Vagina (tissue), 2 donors: ENCODE measurements around the gene RNF187. TPM values are rescaled to one million over a fixed set of nuclear protein-coding genes. Genes with fewer than 3 reads are reported as not detected.

Experiments
- DNase-seq, 2 donors: peaks; one replicate each; pipeline ENCODE4 v3.0.0-alpha.2; 2017; ENCODE audit errors: extremely low spot score in 2 of 2
- H3K27ac ChIP-seq: fragments of 200-600 bp; sonication (generic); one replicate; pipeline ENCODE4 v1.5.1; 2019
- H3K27me3 ChIP-seq: fragments of 200-600 bp; sonication (generic); one replicate; pipeline ENCODE4 v1.5.1; 2019
- H3K36me3 ChIP-seq, 2 donors: fragments of 200-600 bp; sonication (generic); one replicate each; pipeline ENCODE4 v1.5.1; 2017 to 2019
- H3K4me1 ChIP-seq: fragments of 200-600 bp; sonication (generic); one replicate; pipeline ENCODE4 v1.5.1; 2019
- H3K4me3 ChIP-seq, 2 donors: fragments of 200-600 bp; sonication (generic); 1 replicate in 1 of 2; 2 replicates in 1 of 2; pipeline ENCODE4 v1.5.1; 2016 to 2019
- H3K9me3 ChIP-seq: fragments of 200-600 bp; sonication (generic); one replicate; pipeline ENCODE4 v1.5.1; 2019
- POLR2A ChIP-seq, 2 donors: fragments of 450-650 bp; IDR thresholded peaks; one replicate each; pipeline ENCODE4 v1.6.1; 2017; ENCODE audit warnings: antibody characterized with exemption in 2 of 2, mild to moderate bottlenecking in 2 of 2, moderate library complexity in 2 of 2
- POLR2AphosphoS5 ChIP-seq, 2 donors: sonication (generic); formaldehyde crosslinking; IDR thresholded peaks; one replicate each; pipeline ENCODE4 v1.9.0; 2017; ENCODE audit warnings: antibody characterized with exemption in 2 of 2, mild to moderate bottlenecking in 2 of 2, low read depth in 1 of 2; ENCODE audit not compliant: insufficient read depth in 1 of 2
- intact Hi-C: fragments of 100-400 bp; cut with DNase I; formaldehyde crosslinking; loops from one replicate; pipeline ENCODE4 v1.15.1; 2023
- total RNA-seq: library from RNA; depleted of rRNA; stranded (reverse); fragments of >200 nt; gene quantifications from one replicate; pipeline ENCODE4 v1.2.3, GENCODE V29; 2016
- TF ChIP-seq, protein P1 (sequence below), 3 experiments: fragments of 450-650 bp in 2 of 3; fragments of 200-600 bp in 1 of 3; sonication (generic) in 1 of 3; IDR thresholded peaks; one replicate each; pipeline ENCODE4 v1.5.1; 2017 to 2019; ENCODE audit warnings: antibody characterized with exemption in 3 of 3, mild to moderate bottlenecking in 2 of 3, moderate library complexity in 2 of 3

RNF187 gene
- 36.8 TPM for total RNA-seq

- intact Hi-C loops = loop anchor here (10.0 kb wide), 2 partner anchors 113 to 353 kb away; no protein-coding TSS in a partner anchor
- TF ChIP-seq POLR2AphosphoS5 (IDR thresholded peaks at IDR 0.05; ENCODE audit: insufficient read depth in 1 of 2, low read depth in 1 of 2) (no peak), POLR2A (IDR thresholded peaks at IDR 0.05) (peak in 1 of 2 donors; percentile 37)
- TF ChIP-seq, protein P1, sequence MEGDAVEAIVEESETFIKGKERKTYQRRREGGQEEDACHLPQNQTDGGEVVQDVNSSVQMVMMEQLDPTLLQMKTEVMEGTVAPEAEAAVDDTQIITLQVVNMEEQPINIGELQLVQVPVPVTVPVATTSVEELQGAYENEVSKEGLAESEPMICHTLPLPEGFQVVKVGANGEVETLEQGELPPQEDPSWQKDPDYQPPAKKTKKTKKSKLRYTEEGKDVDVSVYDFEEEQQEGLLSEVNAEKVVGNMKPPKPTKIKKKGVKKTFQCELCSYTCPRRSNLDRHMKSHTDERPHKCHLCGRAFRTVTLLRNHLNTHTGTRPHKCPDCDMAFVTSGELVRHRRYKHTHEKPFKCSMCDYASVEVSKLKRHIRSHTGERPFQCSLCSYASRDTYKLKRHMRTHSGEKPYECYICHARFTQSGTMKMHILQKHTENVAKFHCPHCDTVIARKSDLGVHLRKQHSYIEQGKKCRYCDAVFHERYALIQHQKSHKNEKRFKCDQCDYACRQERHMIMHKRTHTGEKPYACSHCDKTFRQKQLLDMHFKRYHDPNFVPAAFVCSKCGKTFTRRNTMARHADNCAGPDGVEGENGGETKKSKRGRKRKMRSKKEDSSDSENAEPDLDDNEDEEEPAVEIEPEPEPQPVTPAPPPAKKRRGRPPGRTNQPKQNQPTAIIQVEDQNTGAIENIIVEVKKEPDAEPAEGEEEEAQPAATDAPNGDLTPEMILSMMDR (IDR thresholded peaks at IDR 0.05) = no peak
- H3K4me1 ChIP-seq = peaks cover 57% of the 10 kb centered on the region
- no peaks in the 10 kb centered on the region for H3K9me3 ChIP-seq
- H3K36me3 ChIP-seq = peaks cover 0 to 16% of the 10 kb centered on the region in 2 donors
- H3K4me3 ChIP-seq = peak within 1 kb of the TSS; percentile 95 to 98
- H3K27me3 ChIP-seq = no peaks in the 10 kb centered on the region
- H3K27ac ChIP-seq = peak within 1 kb of the TSS; percentile 99
- DNase-seq = no peak
Observed at GRCh38 chr1:228487336-228488124, at the start of gene RNF187. Gene RNF187 (plus strand): TSS chr1:228487382.

GRCh38 chr1:228437424-228437962 lies 49.7 kb upstream of the RNF187 start:
- DNase-seq = no peak
- TF ChIP-seq, protein P1 (IDR thresholded peaks at IDR 0.05) = no peak
- TF ChIP-seq POLR2A (IDR thresholded peaks at IDR 0.05) = no peak
- no peak for TF ChIP-seq POLR2AphosphoS5 (IDR thresholded peaks at IDR 0.05; ENCODE audit: insufficient read depth in 1 of 2, low read depth in 1 of 2)
- Histone ChIP-seq H3K4me1 (no peaks in the 10 kb centered on the region), H3K4me3 (no peak overlapping the region), H3K27me3 (no peaks in the 10 kb centered on the region), H3K9me3 (no peaks in the 10 kb centered on the region), H3K27ac (no peak overlapping the region), H3K36me3 (no peaks in the 10 kb centered on the region)
- intact Hi-C loops = no loop called here

DNA sequence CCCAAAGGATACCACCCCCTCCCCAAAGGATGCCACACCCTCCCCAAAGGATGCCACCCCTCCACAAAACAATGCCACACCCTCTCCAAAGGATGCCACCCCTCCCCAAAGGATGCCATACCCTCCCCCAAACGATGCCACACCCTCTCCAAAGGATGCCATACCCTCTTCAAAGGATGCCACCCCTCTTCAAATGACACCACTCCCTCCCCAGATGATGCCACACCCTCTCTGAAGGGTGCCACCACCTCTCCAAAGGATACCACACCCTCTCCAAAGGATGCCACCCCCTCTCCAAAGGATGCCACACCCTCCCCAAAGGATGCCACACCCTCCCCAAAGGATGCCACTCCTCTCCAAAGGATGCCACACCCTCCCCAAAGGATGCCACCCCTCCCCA lies 48.9 kb upstream of the RNF187 start:
- intact Hi-C loops = no loop called here
- TF ChIP-seq, protein P1 (IDR thresholded peaks at IDR 0.05) = no peak
- TF ChIP-seq POLR2A (IDR thresholded peaks at IDR 0.05) (no peak), POLR2AphosphoS5 (IDR thresholded peaks at IDR 0.05; ENCODE audit: insufficient read depth in 1 of 2, low read depth in 1 of 2) (no peak)
- no peaks in the 10 kb centered on the region for H3K27me3 ChIP-seq
- H3K27ac ChIP-seq = no peak overlapping the region
- H3K4me1 ChIP-seq = no peaks in the 10 kb centered on the region
- no peaks in the 10 kb centered on the region for H3K36me3 ChIP-seq
- no peaks in the 10 kb centered on the region for H3K9me3 ChIP-seq
- H3K4me3 ChIP-seq = no peak overlapping the region
- DNase-seq = no peak

- Histone ChIP-seq H3K4me3 (no peak overlapping the region), H3K4me1 (peaks cover 9% of the 10 kb centered on the region), H3K9me3 (no peaks in the 10 kb centered on the region), H3K36me3 (no peaks in the 10 kb centered on the region), H3K27ac (no peak overlapping the region), H3K27me3 (no peaks in the 10 kb centered on the region)
- intact Hi-C loops = no loop called here
- TF ChIP-seq POLR2A (IDR thresholded peaks at IDR 0.05) = no peak
- TF ChIP-seq, protein P1 (IDR thresholded peaks at IDR 0.05) = no peak
- no peak for TF ChIP-seq POLR2AphosphoS5 (IDR thresholded peaks at IDR 0.05; ENCODE audit: insufficient read depth in 1 of 2, low read depth in 1 of 2)
- DNase-seq = no peak
Observed at GRCh38 chr1:228440761-228441500, 46.3 kb upstream of the RNF187 start.
